Measurements from ENCODE around the gene TNF.

TNF gene

DNA sequence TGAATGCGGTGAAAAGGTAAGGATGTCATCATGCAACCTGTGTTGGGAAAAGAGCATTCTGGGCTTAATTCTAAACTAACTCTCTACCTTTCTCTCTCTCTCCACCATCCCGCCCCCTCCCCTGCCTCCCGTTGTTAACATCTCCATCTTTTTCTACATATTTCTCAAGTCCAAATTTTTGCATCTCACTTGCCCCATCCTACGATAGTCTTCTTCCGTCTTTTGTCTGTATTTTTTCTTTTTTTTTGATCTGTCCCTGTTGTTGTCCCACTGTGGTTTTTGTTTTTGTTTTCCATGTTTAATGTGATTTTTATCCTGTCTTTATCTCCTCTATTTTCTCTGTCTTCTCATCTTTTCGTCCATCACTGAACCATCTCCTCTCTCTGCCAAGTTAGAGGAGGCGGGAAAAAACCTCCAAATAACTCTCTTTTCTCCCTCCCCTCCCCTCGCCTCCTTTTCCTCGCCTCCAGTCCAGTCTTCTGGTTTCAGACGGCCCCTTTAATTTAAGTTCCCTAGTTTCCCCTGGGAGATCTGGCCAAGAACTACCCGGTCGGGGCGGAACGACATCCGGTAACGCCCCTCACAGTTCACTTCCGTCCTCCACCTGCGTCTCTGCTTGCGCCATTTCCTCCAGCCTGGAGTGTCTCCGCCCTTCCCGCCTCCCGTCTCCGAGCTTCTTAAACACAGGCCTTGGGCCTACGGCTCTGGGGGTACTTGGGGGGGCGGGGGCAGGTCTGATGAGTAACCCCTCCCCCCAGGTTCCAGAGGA, 28.2 kb upstream of the TNF start, which contains the start of gene NFKBIL1 (continued):
- TF ChIP-seq ZNF792 (tag by site-specific recombination; IDR thresholded peaks at IDR 0.05), result no peak
- TF ChIP-seq ZSCAN30 (tag by site-specific recombination; IDR thresholded peaks at IDR 0.05), result peak; percentile 97
- no peak; the same call in 1 of the 2 replicates for TF ChIP-seq ZBTB20 (tag by site-specific recombination; IDR thresholded peaks at IDR 0.05)
- TF ChIP-seq ZNF426 (tag by site-specific recombination; IDR thresholded peaks at IDR 0.05), result no peak
- peak; percentile 99 for TF ChIP-seq SP3 (tag by site-specific recombination; IDR thresholded peaks at IDR 0.05)
- TF ChIP-seq ZNF677 (tag by site-specific recombination; IDR thresholded peaks at IDR 0.05), result no peak
- no peak for TF ChIP-seq ZNF114 (tag by site-specific recombination; IDR thresholded peaks at IDR 0.05)
- no peak for TF ChIP-seq ZNF777 (tag by site-specific recombination; IDR thresholded peaks at IDR 0.05; ENCODE audit: borderline replicate concordance)
- 0 out of 2 replicates have a peak, but pooled peaks have one; percentile 37 for TF ChIP-seq ZNF501 (tag by site-specific recombination; IDR thresholded peaks at IDR 0.05)
- TF ChIP-seq, protein P1, sequence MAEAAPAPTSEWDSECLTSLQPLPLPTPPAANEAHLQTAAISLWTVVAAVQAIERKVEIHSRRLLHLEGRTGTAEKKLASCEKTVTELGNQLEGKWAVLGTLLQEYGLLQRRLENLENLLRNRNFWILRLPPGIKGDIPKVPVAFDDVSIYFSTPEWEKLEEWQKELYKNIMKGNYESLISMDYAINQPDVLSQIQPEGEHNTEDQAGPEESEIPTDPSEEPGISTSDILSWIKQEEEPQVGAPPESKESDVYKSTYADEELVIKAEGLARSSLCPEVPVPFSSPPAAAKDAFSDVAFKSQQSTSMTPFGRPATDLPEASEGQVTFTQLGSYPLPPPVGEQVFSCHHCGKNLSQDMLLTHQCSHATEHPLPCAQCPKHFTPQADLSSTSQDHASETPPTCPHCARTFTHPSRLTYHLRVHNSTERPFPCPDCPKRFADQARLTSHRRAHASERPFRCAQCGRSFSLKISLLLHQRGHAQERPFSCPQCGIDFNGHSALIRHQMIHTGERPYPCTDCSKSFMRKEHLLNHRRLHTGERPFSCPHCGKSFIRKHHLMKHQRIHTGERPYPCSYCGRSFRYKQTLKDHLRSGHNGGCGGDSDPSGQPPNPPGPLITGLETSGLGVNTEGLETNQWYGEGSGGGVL (tag by site-specific recombination; IDR thresholded peaks at IDR 0.05), result peak; percentile 70
- TF ChIP-seq, protein P2, sequence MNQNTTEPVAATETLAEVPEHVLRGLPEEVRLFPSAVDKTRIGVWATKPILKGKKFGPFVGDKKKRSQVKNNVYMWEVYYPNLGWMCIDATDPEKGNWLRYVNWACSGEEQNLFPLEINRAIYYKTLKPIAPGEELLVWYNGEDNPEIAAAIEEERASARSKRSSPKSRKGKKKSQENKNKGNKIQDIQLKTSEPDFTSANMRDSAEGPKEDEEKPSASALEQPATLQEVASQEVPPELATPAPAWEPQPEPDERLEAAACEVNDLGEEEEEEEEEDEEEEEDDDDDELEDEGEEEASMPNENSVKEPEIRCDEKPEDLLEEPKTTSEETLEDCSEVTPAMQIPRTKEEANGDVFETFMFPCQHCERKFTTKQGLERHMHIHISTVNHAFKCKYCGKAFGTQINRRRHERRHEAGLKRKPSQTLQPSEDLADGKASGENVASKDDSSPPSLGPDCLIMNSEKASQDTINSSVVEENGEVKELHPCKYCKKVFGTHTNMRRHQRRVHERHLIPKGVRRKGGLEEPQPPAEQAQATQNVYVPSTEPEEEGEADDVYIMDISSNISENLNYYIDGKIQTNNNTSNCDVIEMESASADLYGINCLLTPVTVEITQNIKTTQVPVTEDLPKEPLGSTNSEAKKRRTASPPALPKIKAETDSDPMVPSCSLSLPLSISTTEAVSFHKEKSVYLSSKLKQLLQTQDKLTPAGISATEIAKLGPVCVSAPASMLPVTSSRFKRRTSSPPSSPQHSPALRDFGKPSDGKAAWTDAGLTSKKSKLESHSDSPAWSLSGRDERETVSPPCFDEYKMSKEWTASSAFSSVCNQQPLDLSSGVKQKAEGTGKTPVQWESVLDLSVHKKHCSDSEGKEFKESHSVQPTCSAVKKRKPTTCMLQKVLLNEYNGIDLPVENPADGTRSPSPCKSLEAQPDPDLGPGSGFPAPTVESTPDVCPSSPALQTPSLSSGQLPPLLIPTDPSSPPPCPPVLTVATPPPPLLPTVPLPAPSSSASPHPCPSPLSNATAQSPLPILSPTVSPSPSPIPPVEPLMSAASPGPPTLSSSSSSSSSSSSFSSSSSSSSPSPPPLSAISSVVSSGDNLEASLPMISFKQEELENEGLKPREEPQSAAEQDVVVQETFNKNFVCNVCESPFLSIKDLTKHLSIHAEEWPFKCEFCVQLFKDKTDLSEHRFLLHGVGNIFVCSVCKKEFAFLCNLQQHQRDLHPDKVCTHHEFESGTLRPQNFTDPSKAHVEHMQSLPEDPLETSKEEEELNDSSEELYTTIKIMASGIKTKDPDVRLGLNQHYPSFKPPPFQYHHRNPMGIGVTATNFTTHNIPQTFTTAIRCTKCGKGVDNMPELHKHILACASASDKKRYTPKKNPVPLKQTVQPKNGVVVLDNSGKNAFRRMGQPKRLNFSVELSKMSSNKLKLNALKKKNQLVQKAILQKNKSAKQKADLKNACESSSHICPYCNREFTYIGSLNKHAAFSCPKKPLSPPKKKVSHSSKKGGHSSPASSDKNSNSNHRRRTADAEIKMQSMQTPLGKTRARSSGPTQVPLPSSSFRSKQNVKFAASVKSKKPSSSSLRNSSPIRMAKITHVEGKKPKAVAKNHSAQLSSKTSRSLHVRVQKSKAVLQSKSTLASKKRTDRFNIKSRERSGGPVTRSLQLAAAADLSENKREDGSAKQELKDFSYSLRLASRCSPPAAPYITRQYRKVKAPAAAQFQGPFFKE (tag by site-specific recombination; IDR thresholded peaks at IDR 0.05; ENCODE audit: borderline replicate concordance), result no peak
- peak; percentile 96 for TF ChIP-seq ZNF629 (tag by site-specific recombination; IDR thresholded peaks at IDR 0.05)
- no peak; the same call in 1 of the 2 replicates for TF ChIP-seq ZNF707 (tag by site-specific recombination; IDR thresholded peaks at IDR 0.05)
- TF ChIP-seq ZNF544 (tag by site-specific recombination; IDR thresholded peaks at IDR 0.05), result no peak
- TF ChIP-seq ZNF549 (tag by site-specific recombination; IDR thresholded peaks at IDR 0.05), result no peak
- TF ChIP-seq, protein P3, sequence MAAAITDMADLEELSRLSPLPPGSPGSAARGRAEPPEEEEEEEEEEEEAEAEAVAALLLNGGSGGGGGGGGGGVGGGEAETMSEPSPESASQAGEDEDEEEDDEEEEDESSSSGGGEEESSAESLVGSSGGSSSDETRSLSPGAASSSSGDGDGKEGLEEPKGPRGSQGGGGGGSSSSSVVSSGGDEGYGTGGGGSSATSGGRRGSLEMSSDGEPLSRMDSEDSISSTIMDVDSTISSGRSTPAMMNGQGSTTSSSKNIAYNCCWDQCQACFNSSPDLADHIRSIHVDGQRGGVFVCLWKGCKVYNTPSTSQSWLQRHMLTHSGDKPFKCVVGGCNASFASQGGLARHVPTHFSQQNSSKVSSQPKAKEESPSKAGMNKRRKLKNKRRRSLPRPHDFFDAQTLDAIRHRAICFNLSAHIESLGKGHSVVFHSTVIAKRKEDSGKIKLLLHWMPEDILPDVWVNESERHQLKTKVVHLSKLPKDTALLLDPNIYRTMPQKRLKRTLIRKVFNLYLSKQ (tag by site-specific recombination; IDR thresholded peaks at IDR 0.05; ENCODE audit: borderline replicate concordance), result no peak
- TF ChIP-seq, protein P4, sequence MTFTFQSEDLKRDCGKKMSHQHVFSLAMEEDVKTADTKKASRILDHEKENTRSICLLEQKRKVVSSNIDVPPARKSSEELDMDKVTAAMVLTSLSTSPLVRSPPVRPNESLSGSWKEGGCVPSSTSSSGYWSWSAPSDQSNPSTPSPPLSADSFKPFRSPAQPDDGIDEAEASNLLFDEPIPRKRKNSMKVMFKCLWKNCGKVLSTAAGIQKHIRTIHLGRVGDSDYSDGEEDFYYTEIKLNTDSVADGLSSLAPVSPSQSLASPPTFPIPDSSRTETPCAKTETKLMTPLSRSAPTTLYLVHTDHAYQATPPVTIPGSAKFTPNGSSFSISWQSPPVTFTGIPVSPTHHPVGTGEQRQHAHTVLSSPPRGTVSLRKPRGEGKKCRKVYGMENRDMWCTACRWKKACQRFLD (tag by site-specific recombination; IDR thresholded peaks at IDR 0.05), result no peak
- TF ChIP-seq ZNF133 (tag by site-specific recombination; IDR thresholded peaks at IDR 0.05), result no peak
- no peak for TF ChIP-seq ZNF670 (tag by site-specific recombination; IDR thresholded peaks at IDR 0.05; ENCODE audit: low read depth)
- TF ChIP-seq MZF1 (tag by site-specific recombination; IDR thresholded peaks at IDR 0.05; ENCODE audit: borderline replicate concordance), result no peak; the same call in 1 of the 2 replicates
- TF ChIP-seq ZFHX2 (tag by site-specific recombination; conservative IDR thresholded peaks at IDR 0.05), result no peak
- peak; percentile 52 for TF ChIP-seq ZBTB8A (tag by site-specific recombination; IDR thresholded peaks at IDR 0.05)
- peak; percentile 83 for TF ChIP-seq ZNF335 (tag by site-specific recombination; conservative IDR thresholded peaks at IDR 0.05)
- peak; percentile 93 for TF ChIP-seq ZNF660 (tag by site-specific recombination; IDR thresholded peaks at IDR 0.05)
- no peak for TF ChIP-seq ZNF621 (tag by site-specific recombination; IDR thresholded peaks at IDR 0.05)
- TF ChIP-seq ZNF2 (tag by site-specific recombination; IDR thresholded peaks at IDR 0.05), result no peak; the same call in 1 of the 2 replicates
- TF ChIP-seq ZNF132 (tag by site-specific recombination; IDR thresholded peaks at IDR 0.05; ENCODE audit: borderline replicate concordance), result no peak
- TF ChIP-seq SALL2 (tag by site-specific recombination; IDR thresholded peaks at IDR 0.05; ENCODE audit: borderline replicate concordance), result no peak
- no peak for TF ChIP-seq ZNF791 (tag by site-specific recombination; IDR thresholded peaks at IDR 0.05)
- TF ChIP-seq ZNF747 (tag by site-specific recombination; IDR thresholded peaks at IDR 0.05), result no peak
- no peak for TF ChIP-seq ZFP3 (tag by site-specific recombination; IDR thresholded peaks at IDR 0.05; ENCODE audit: low read depth)
